Esophagus muscularis mucosa (tissue), 4 donors: ENCODE results near the gene PTPN7. TPM values are rescaled to one million over a fixed set of nuclear protein-coding genes. Genes with fewer than 3 reads are reported as not detected.
"Not testable (repeated sequence)": the region's sequence is repeated elsewhere in the genome, so short reads cannot be mapped to it uniquely, and the experiment has no call there.

Experiments used
- DNase-seq: peaks from one replicate; pipeline ENCODE4 v3.0.0-alpha.2; 2017; ENCODE audit errors: extremely low spot score
- H3K27ac ChIP-seq, 4 donors: fragments of 200-600 bp; sonication (generic); replicated peaks in 1 of 4; 1 replicate in 3 of 4; 2 replicates in 1 of 4; pipeline ENCODE4 v1.5.1; 2016 to 2019; ENCODE audit warnings: mild to moderate bottlenecking in 1 of 4
- H3K27me3 ChIP-seq, 4 donors: fragments of 200-600 bp; sonication (generic); one replicate each; pipeline versions ENCODE4 v1.5.1 to v1.6.0; 2016 to 2019
- H3K36me3 ChIP-seq, 4 donors: fragments of 200-600 bp; sonication (generic); one replicate each; pipeline ENCODE4 v1.5.1; 2016 to 2019
- H3K4me1 ChIP-seq, 4 donors: fragments of 200-600 bp; sonication (generic); one replicate each; pipeline ENCODE4 v1.5.1; 2016 to 2019
- H3K4me3 ChIP-seq, 4 donors: fragments of 200-600 bp; sonication (generic); 1 replicate in 2 of 4; 2 replicates in 2 of 4; pipeline ENCODE4 v1.5.1; 2016 to 2019; ENCODE audit warnings: mild to moderate bottlenecking in 4 of 4, moderate library complexity in 1 of 4
- H3K9me3 ChIP-seq, 4 donors: fragments of 200-600 bp; sonication (generic); 1 replicate in 3 of 4; 2 replicates in 1 of 4; pipeline ENCODE4 v1.5.1; 2016 to 2019
- EP300 ChIP-seq: sonication (generic); formaldehyde crosslinking; IDR thresholded peaks from one replicate; pipeline ENCODE4 v1.6.1; 2017; ENCODE audit warnings: antibody characterized with exemption
- POLR2A ChIP-seq: fragments of 450-650 bp; IDR thresholded peaks from one replicate; pipeline ENCODE4 v1.6.1; 2017; ENCODE audit warnings: antibody characterized with exemption, moderate library complexity, mild to moderate bottlenecking, low read depth
- POLR2AphosphoS5 ChIP-seq, 2 donors: sonication (generic); formaldehyde crosslinking; IDR thresholded peaks; one replicate each; pipeline ENCODE4 v1.6.1; 2017; ENCODE audit warnings: antibody characterized with exemption in 2 of 2
- WGBS: methylation state at CpG from one replicate; pipeline ENCODE4 v1.1.5; 2018; 5-methylcytosine and 5-hydroxymethylcytosine counted together
- intact Hi-C: fragments of 100-400 bp; cut with DNase I; formaldehyde crosslinking; loops from one replicate; pipeline ENCODE4 v1.15.1; 2023
- total RNA-seq, 4 donors: library from RNA; depleted of rRNA; stranded (reverse); fragments of >200 nt; gene quantifications; one replicate each; pipeline versions ENCODE4 v1.1.0 to v1.2.1, GENCODE V29; 2016
- TF ChIP-seq, protein P1 (sequence below), 3 experiments: fragments of 200-600 bp in 2 of 3; fragments of 450-650 bp in 1 of 3; sonication (generic) in 2 of 3; IDR thresholded peaks; one replicate each; pipeline ENCODE4 v1.5.1; 2017 to 2019; ENCODE audit warnings: antibody characterized with exemption in 3 of 3, mild to moderate bottlenecking in 2 of 3, moderate library complexity in 1 of 3

PTPN7 gene
- total RNA-seq, 4 donors from 2014 or later = 0.78 to 2.5 (median 1.3) TPM

GRCh38 chr1:202182040-202182877 lies 21.9 kb upstream of the PTPN7 start:
- Histone ChIP-seq H3K4me3 (no peak overlapping the region), H3K4me1 (peaks cover 0 to 8% (median 7%) of the 10 kb centered on the region in 4 donors), H3K27me3 (peaks cover 0 to 66% (median 2%) of the 10 kb centered on the region in 4 donors), H3K27ac (no peak overlapping the region), H3K36me3 (no peaks in the 10 kb centered on the region), H3K9me3 (no peaks in the 10 kb centered on the region)
- 85% methylated on average over 5 of the region's 8 CpGs for WGBS
- DNase-seq = no peak
- intact Hi-C loops = no loop called here
- TF ChIP-seq, protein P1, sequence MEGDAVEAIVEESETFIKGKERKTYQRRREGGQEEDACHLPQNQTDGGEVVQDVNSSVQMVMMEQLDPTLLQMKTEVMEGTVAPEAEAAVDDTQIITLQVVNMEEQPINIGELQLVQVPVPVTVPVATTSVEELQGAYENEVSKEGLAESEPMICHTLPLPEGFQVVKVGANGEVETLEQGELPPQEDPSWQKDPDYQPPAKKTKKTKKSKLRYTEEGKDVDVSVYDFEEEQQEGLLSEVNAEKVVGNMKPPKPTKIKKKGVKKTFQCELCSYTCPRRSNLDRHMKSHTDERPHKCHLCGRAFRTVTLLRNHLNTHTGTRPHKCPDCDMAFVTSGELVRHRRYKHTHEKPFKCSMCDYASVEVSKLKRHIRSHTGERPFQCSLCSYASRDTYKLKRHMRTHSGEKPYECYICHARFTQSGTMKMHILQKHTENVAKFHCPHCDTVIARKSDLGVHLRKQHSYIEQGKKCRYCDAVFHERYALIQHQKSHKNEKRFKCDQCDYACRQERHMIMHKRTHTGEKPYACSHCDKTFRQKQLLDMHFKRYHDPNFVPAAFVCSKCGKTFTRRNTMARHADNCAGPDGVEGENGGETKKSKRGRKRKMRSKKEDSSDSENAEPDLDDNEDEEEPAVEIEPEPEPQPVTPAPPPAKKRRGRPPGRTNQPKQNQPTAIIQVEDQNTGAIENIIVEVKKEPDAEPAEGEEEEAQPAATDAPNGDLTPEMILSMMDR (IDR thresholded peaks at IDR 0.05) = no peak
- TF ChIP-seq POLR2AphosphoS5 (IDR thresholded peaks at IDR 0.05) (no peak), POLR2A (no peak), EP300 (no peak)

- DNase-seq = no peak
- TF ChIP-seq EP300 (no peak), POLR2A (no peak), POLR2AphosphoS5 (IDR thresholded peaks at IDR 0.05) (no peak)
- TF ChIP-seq, protein P1 (IDR thresholded peaks at IDR 0.05) = no peak
- Histone ChIP-seq H3K27ac (no peak overlapping the region), H3K36me3 (no peaks in the 10 kb centered on the region), H3K4me1 (peaks cover 0 to 8% (median 7%) of the 10 kb centered on the region in 4 donors), H3K27me3 (peaks cover 0 to 59% (median 2%) of the 10 kb centered on the region in 4 donors), H3K4me3 (no peak overlapping the region), H3K9me3 (no peaks in the 10 kb centered on the region)
- intact Hi-C loops = no loop called here
- 74% methylated on average over 3 of the region's 7 CpGs for WGBS
These were observed 21.2 kb upstream of the PTPN7 start for GRCh38 chr1:202181586-202181985.

DNA sequence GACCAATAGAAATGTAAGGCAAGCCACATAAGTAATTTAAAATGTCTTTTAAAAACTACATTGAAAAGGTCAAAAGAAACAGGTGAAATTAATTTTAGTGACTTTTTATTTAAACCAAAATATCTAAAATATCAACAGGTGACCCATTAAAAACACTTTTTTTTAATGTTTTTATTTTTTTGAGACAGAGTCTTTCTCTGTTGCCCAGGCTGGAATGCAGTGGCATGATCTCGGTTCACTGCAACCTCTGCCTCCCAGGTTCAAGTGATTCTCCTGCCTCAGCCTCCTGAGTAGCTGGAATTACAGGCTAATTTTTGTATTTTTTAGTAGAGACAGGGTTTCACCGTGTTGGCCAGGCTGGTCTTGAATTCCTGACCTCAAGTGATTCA lies 20.3 kb upstream of the PTPN7 start:
- H3K4me1 ChIP-seq, H3K36me3 ChIP-seq, H3K9me3 ChIP-seq, H3K4me3 ChIP-seq, H3K27ac ChIP-seq, DNase-seq, intact Hi-C loops: not testable (repeated sequence)
- 79% methylated on average over 2 of the region's 2 CpGs for WGBS
- peaks cover 0 to 51% (median 2%) of the 10 kb centered on the region in 4 donors for H3K27me3 ChIP-seq

- intact Hi-C loops = no loop called here
- no peaks in the 10 kb centered on the region for H3K36me3 ChIP-seq
- 76% methylated on average over 14 of the region's 19 CpGs for WGBS
These were observed 19.7 kb upstream of the PTPN7 start for GRCh38 chr1:202179828-202180750.

More at GRCh38 chr1:202179828-202180750, 19.7 kb upstream of the PTPN7 start:
- no peak overlapping the region for H3K4me3 ChIP-seq
- peaks cover 0 to 44% (median 2%) of the 10 kb centered on the region in 4 donors for H3K27me3 ChIP-seq
- no peak for DNase-seq
- no peaks in the 10 kb centered on the region for H3K9me3 ChIP-seq
- H3K4me1 ChIP-seq = peaks cover 0 to 7% (median 6%) of the 10 kb centered on the region in 4 donors
- TF ChIP-seq POLR2A (no peak), EP300 (no peak), POLR2AphosphoS5 (IDR thresholded peaks at IDR 0.05) (no peak)
- TF ChIP-seq, protein P1 (IDR thresholded peaks at IDR 0.05) = no peak
- no peak overlapping the region for H3K27ac ChIP-seq
